Lower leg skin (tissue), 3 donors: Measurements from ENCODE around the gene A3GALT2.

Experiments used
- POLR2A ChIP-seq, 2 donors: fragments of 450-650 bp; IDR thresholded peaks; one replicate each; pipeline ENCODE4 v1.6.1; 2016 to 2017; ENCODE audit warnings: antibody characterized with exemption in 2 of 2, mild to moderate bottlenecking in 1 of 2, moderate library complexity in 1 of 2
- TF ChIP-seq, protein P1 (sequence below), 3 donors: fragments of 450-650 bp; IDR thresholded peaks; one replicate each; pipeline ENCODE4 v1.5.1; 2016; ENCODE audit warnings: antibody characterized with exemption in 3 of 3, mild to moderate bottlenecking in 3 of 3, moderate library complexity in 2 of 3

DNA sequence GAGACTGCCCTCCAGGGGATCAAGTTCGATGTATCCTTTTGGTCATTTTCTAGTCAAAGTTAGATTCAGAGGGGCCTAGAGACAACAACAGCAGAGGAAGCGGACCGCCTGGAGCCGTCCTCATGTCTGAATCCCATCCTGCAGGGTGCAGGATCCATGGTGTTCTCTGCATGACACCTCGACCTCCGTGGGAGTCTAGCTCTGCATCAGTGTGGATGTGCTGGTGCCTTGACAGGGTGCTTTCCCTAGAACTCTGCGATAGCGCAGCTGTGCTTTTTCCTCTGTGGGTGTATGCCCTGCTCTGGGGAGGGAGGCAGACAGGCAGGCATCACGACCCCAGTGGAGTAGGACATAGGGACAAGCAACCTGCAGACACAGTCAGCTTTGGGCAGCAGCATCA lies 48.2 kb upstream of the A3GALT2 start:
- TF ChIP-seq, protein P1, sequence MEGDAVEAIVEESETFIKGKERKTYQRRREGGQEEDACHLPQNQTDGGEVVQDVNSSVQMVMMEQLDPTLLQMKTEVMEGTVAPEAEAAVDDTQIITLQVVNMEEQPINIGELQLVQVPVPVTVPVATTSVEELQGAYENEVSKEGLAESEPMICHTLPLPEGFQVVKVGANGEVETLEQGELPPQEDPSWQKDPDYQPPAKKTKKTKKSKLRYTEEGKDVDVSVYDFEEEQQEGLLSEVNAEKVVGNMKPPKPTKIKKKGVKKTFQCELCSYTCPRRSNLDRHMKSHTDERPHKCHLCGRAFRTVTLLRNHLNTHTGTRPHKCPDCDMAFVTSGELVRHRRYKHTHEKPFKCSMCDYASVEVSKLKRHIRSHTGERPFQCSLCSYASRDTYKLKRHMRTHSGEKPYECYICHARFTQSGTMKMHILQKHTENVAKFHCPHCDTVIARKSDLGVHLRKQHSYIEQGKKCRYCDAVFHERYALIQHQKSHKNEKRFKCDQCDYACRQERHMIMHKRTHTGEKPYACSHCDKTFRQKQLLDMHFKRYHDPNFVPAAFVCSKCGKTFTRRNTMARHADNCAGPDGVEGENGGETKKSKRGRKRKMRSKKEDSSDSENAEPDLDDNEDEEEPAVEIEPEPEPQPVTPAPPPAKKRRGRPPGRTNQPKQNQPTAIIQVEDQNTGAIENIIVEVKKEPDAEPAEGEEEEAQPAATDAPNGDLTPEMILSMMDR (IDR thresholded peaks at IDR 0.05) = no peak
- TF ChIP-seq POLR2A (IDR thresholded peaks at IDR 0.05) = no peak
